Measurements from ENCODE around the gene SEMA6A. TPM values are rescaled to one million over a fixed set of nuclear protein-coding genes. Genes with fewer than 3 reads are reported as not detected.

The SEMA6A gene
- total RNA-seq, 1 experiment from 2014 or later: not detected

- intact Hi-C loops (cut with micrococcal nuclease): no loop called here
- Histone ChIP-seq H3K9me3 (ENCODE audit: low read length) (no peaks in the 10 kb centered on the region), H3K4me1 (ENCODE audit: insufficient read depth, low read length) (no peaks in the 10 kb centered on the region), H4K20me1 (ENCODE audit: low read length) (no peaks in the 10 kb centered on the region), H3K79me2 (ENCODE audit: low read length) (no peaks in the 10 kb centered on the region), H3K36me3 (ENCODE audit: low read depth, low read length) (no peaks in the 10 kb centered on the region), H3K9ac (ENCODE audit: low read length) (no peak overlapping the region), H3K4me3 (ENCODE audit: low read length) (no peak overlapping the region), H3K9me2 (replicated peaks; ENCODE audit: low read length) (no peaks in the 10 kb centered on the region), H2AFZ (ENCODE audit: low read length) (no peak overlapping the region), H3K27me3 (ENCODE audit: low read length) (no peaks in the 10 kb centered on the region), H3K4me2 (ENCODE audit: low read length) (no peak overlapping the region), H3F3A (ENCODE audit: low read length, unreplicated experiment) (no peaks in the 10 kb centered on the region), H3K27ac (ENCODE audit: low read length) (no peak overlapping the region)
- CTCF ChIA-PET: no interaction called here
- no peak for ATAC-seq
- DNase-seq: no peak
- POLR2A ChIA-PET (ENCODE audit: unreplicated experiment): no interaction called here
- BruUV-seq (replicated peaks): no TSS peak
- TF ChIP-seq EZH2 (IDR thresholded peaks at IDR 0.05; ENCODE audit: low read length, unreplicated experiment): no peak
- TF ChIP-seq EZH2phosphoT487 (IDR thresholded peaks at IDR 0.05; ENCODE audit: borderline replicate concordance, low read length): no peak
- TF ChIP-seq CTCF (conservative IDR thresholded peaks at IDR 0.05; ENCODE audit: low read depth, low read length): no peak
Observed at GRCh38 chr5:116530276-116530675, 44.3 kb downstream of the SEMA6A start.

- ChIA-PET CTCF (no interaction called here), POLR2A (ENCODE audit: unreplicated experiment) (no interaction called here)
- no peaks in the 10 kb centered on the region for H3K4me1 ChIP-seq (ENCODE audit: insufficient read depth, low read length)
- intact Hi-C loops (cut with micrococcal nuclease): no loop called here
- no peak overlapping the region for H3K4me2 ChIP-seq (ENCODE audit: low read length)
- H3K27ac ChIP-seq (ENCODE audit: low read length): no peak overlapping the region
- no peaks in the 10 kb centered on the region for H3F3A ChIP-seq (ENCODE audit: low read length, unreplicated experiment)
- H3K9me2 ChIP-seq (replicated peaks; ENCODE audit: low read length): no peaks in the 10 kb centered on the region
- DNase-seq: no peak
- no peak for ATAC-seq
- no peak overlapping the region for H3K4me3 ChIP-seq (ENCODE audit: low read length)
- H3K79me2 ChIP-seq (ENCODE audit: low read length): no peaks in the 10 kb centered on the region
- no TSS peak for BruUV-seq (replicated peaks)
- H3K27me3 ChIP-seq (ENCODE audit: low read length): no peaks in the 10 kb centered on the region
- TF ChIP-seq EZH2 (IDR thresholded peaks at IDR 0.05; ENCODE audit: low read length, unreplicated experiment) (no peak), EZH2phosphoT487 (IDR thresholded peaks at IDR 0.05; ENCODE audit: borderline replicate concordance, low read length) (no peak), CTCF (conservative IDR thresholded peaks at IDR 0.05; ENCODE audit: low read depth, low read length) (no peak)
- H2AFZ ChIP-seq (ENCODE audit: low read length): no peak overlapping the region
- no peaks in the 10 kb centered on the region for H3K36me3 ChIP-seq (ENCODE audit: low read depth, low read length)
- no peaks in the 10 kb centered on the region for H3K9me3 ChIP-seq (ENCODE audit: low read length)
- H4K20me1 ChIP-seq (ENCODE audit: low read length): no peaks in the 10 kb centered on the region
- H3K9ac ChIP-seq (ENCODE audit: low read length): no peak overlapping the region
Observed at GRCh38 chr5:116529615-116530014, 45.0 kb downstream of the SEMA6A start.

- no peak overlapping the region for H3K9ac ChIP-seq (ENCODE audit: low read length)
- no peak overlapping the region for H3K4me3 ChIP-seq (ENCODE audit: low read length)
- ChIA-PET POLR2A (ENCODE audit: unreplicated experiment) (no interaction called here), CTCF (no interaction called here)
- no peak overlapping the region for H2AFZ ChIP-seq (ENCODE audit: low read length)
- H3K9me3 ChIP-seq (ENCODE audit: low read length): no peaks in the 10 kb centered on the region
- H3K27me3 ChIP-seq (ENCODE audit: low read length): no peaks in the 10 kb centered on the region
- intact Hi-C loops (cut with micrococcal nuclease): no loop called here
- ATAC-seq: no peak
- no peaks in the 10 kb centered on the region for H3F3A ChIP-seq (ENCODE audit: low read length, unreplicated experiment)
- no peaks in the 10 kb centered on the region for H3K79me2 ChIP-seq (ENCODE audit: low read length)
- H3K9me2 ChIP-seq (replicated peaks; ENCODE audit: low read length): no peaks in the 10 kb centered on the region
- no peak overlapping the region for H3K27ac ChIP-seq (ENCODE audit: low read length)
- no peaks in the 10 kb centered on the region for H4K20me1 ChIP-seq (ENCODE audit: low read length)
- H3K4me1 ChIP-seq (ENCODE audit: insufficient read depth, low read length): no peaks in the 10 kb centered on the region
- DNase-seq: no peak
- H3K36me3 ChIP-seq (ENCODE audit: low read depth, low read length): no peaks in the 10 kb centered on the region
- TF ChIP-seq EZH2phosphoT487 (IDR thresholded peaks at IDR 0.05; ENCODE audit: borderline replicate concordance, low read length): no peak
- TF ChIP-seq EZH2 (IDR thresholded peaks at IDR 0.05; ENCODE audit: low read length, unreplicated experiment): no peak
- TF ChIP-seq CTCF (conservative IDR thresholded peaks at IDR 0.05; ENCODE audit: low read depth, low read length): no peak
- no peak overlapping the region for H3K4me2 ChIP-seq (ENCODE audit: low read length)
- no TSS peak for BruUV-seq (replicated peaks)
Observed at GRCh38 chr5:116528519-116529234, 45.9 kb downstream of the SEMA6A start.

Data from PC-3 (cell line).